K562 (cell line): ENCODE data around the gene DIPK1B. TPM values are rescaled to one million over a fixed set of nuclear protein-coding genes. Genes with fewer than 3 reads are reported as not detected.

ENCODE experiments used
- CBX1 ChIP-seq: sonication (generic); IDR thresholded peaks from 2 replicates; pipeline ENCODE4 v1.6.1; 2016; ENCODE audit warnings: antibody characterized with exemption, low read depth, mild to moderate bottlenecking
- COPS2 ChIP-seq: fragments of 450-650 bp; conservative IDR thresholded peaks from 2 replicates; pipeline ENCODE4 v1.6.1; 2016; ENCODE audit warnings: mild to moderate bottlenecking, moderate library complexity
- ELK3 ChIP-seq: fragments of 450-650 bp; formaldehyde crosslinking; IDR thresholded peaks from 2 replicates; pipeline ENCODE4 v1.4.0; 2020; ENCODE audit warnings: mild to moderate bottlenecking
- L3MBTL2 ChIP-seq: fragments of 450-650 bp; IDR thresholded peaks from 2 replicates; pipeline ENCODE4 v1.6.1; 2016; ENCODE audit warnings: mild to moderate bottlenecking, moderate library complexity
- PATZ1 ChIP-seq: fragments of 250-450 bp; sonication (Bioruptor Pico); IDR thresholded peaks from 2 replicates; pipeline ENCODE4 v1.5.0; 2020; ENCODE audit warnings: mild to moderate bottlenecking, borderline replicate concordance
- POLR2AphosphoS2 ChIP-seq: IDR thresholded peaks from 2 replicates; pipeline ENCODE4 v1.6.1; 2012; ENCODE audit warnings: low read length, improper control_type of control experiment
- POLR2G ChIP-seq: fragments of 200-400 bp; formaldehyde crosslinking; IDR thresholded peaks from 2 replicates; pipeline ENCODE4 v1.6.1; 2017; ENCODE audit warnings: low read depth, mild to moderate bottlenecking, antibody characterized with exemption, low read length, moderate library complexity
- POLR3G ChIP-seq: IDR thresholded peaks from 2 replicates; pipeline ENCODE4 v1.6.1; 2011; ENCODE audit not compliant: insufficient read length, insufficient replicate concordance; ENCODE audit errors: extremely low read depth
- RBM14 ChIP-seq: fragments of 200-400 bp; formaldehyde crosslinking; IDR thresholded peaks from 2 replicates; pipeline ENCODE4 v1.6.1; 2018; ENCODE audit warnings: low read depth, mild to moderate bottlenecking, low read length, moderate library complexity, borderline replicate concordance; ENCODE audit not compliant: insufficient read depth
- RBM22 ChIP-seq: fragments of 200-400 bp; formaldehyde crosslinking; IDR thresholded peaks from 2 replicates; pipeline ENCODE4 v1.6.1; 2018; ENCODE audit warnings: low read length, low read depth; ENCODE audit not compliant: poor library complexity, severe bottlenecking
- TAF15 ChIP-seq: fragments of 200-400 bp; formaldehyde crosslinking; IDR thresholded peaks from 2 replicates; pipeline ENCODE4 v1.6.1; 2017; ENCODE audit warnings: mild to moderate bottlenecking, low read depth, low read length, moderate library complexity
- TAF7 ChIP-seq: fragments of 450-650 bp; IDR thresholded peaks from 2 replicates; pipeline ENCODE4 v1.6.1; 2016; ENCODE audit warnings: missing genetic modification characterization, missing compliant biosample characterization
- TEAD4 ChIP-seq, 2 experiments: sonication (generic) in 1 of 2; formaldehyde crosslinking in 1 of 2; IDR thresholded peaks; 2 replicates each; pipeline versions ENCODE4 v1.6.1 to v1.8.0; 2012 to 2022; ENCODE audit warnings: borderline replicate concordance in 1 of 2, inconsistent platforms in 1 of 2, low read length in 1 of 2, mild to moderate bottlenecking in 1 of 2, missing genetic modification reagents in 1 of 2
- ZBTB7A ChIP-seq: IDR thresholded peaks from 2 replicates; pipeline ENCODE4 v1.6.1; 2011; ENCODE audit warnings: low read depth, mild to moderate bottlenecking, low read length, moderate library complexity, borderline replicate concordance; ENCODE audit not compliant: control insufficient read depth
- ZNF239 ChIP-seq: fragments of 250-450 bp; sonication (Bioruptor Pico); IDR thresholded peaks from 2 replicates; pipeline ENCODE4 v1.4.0; 2020; ENCODE audit warnings: mild to moderate bottlenecking
- ZNF695 ChIP-seq: fragments of 450-650 bp; formaldehyde crosslinking; IDR thresholded peaks from 2 replicates; pipeline ENCODE4 v1.4.0; 2020; ENCODE audit warnings: mild to moderate bottlenecking, moderate library complexity
- polyA plus RNA-seq, 8 experiments: library from polyadenylated mRNA; depleted of rRNA in 4 of 8; stranded (reverse) in 5 of 8; unstranded in 3 of 8; fragments of >200 nt; fragmentation: Nextera tagmentation in 2 of 8; fragmentation: Illumina TruSeq in 1 of 8; extraction: Ambion mirVana in 2 of 8; extraction: Trizol in 1 of 8; gene quantifications; 2 replicates each; pipeline versions ENCODE4 v1.2.1 to v1.2.3, GENCODE V29; 2011 to 2014; ENCODE audit warnings: inconsistent platforms in 1 of 8, missing spikeins in 1 of 8
- total RNA-seq, 7 experiments: library from RNA; depleted of rRNA in 6 of 7; stranded (reverse); fragments of >200 nt in 6 of 7; fragmentation: Illumina TruSeq in 2 of 7; extraction: Trizol in 2 of 7; gene quantifications; 2 replicates each; pipeline versions ENCODE4 v1.2.1 to v1.2.3, GENCODE V29; 2011 to 2021; ENCODE audit warnings: low replicate concordance in 1 of 7
- TF ChIP-seq, protein P1 (sequence below): sonication (generic); formaldehyde crosslinking; IDR thresholded peaks from 2 replicates; pipeline ENCODE4 v1.8.0; 2022; ENCODE audit warnings: missing genetic modification reagents, mild to moderate bottlenecking, borderline replicate concordance
- TF ChIP-seq, protein P2 (sequence below), 2 experiments: fragments of 250-450 bp in 1 of 2; fragments of 450-650 bp in 1 of 2; sonication (Bioruptor Pico) in 1 of 2; IDR thresholded peaks; 2 replicates each; pipeline versions ENCODE4 v1.6.1 to v1.8.0; 2016 to 2021; ENCODE audit warnings: mild to moderate bottlenecking in 2 of 2, moderate library complexity in 2 of 2, missing compliant biosample characterization in 1 of 2, missing genetic modification characterization in 1 of 2

DIPK1B gene
- total and polyA plus RNA-seq, 9 of the 15 experiments (the other 6 are each of a cell fraction or from before 2014, with no cell fraction given): 0.08 to 22.3 (median 5.9) TPM

- TF ChIP-seq PATZ1 (CRISPR knock-in tag): no peak
- TF ChIP-seq TAF15: peak; percentile 52; the same call in 1 of the 2 replicates
- no peak for TF ChIP-seq ELK3 (CRISPR knock-in tag)
- TF ChIP-seq COPS2: no peak
- TF ChIP-seq ZNF695 (CRISPR knock-in tag): no peak
- TF ChIP-seq RBM22: peak; percentile 41
- no peak for TF ChIP-seq POLR3G
- peak; percentile 52 for TF ChIP-seq POLR2G
- TF ChIP-seq TAF7: no peak
- TF ChIP-seq POLR2AphosphoS2: peak; percentile 6; the same call in 1 of the 2 replicates
- TF ChIP-seq CBX1: no peak
- peak; percentile 15; the same call in 1 of the 2 replicates for TF ChIP-seq ZBTB7A
- no peak for TF ChIP-seq RBM14
- no peak for TF ChIP-seq ZNF239 (CRISPR knock-in tag)
- TF ChIP-seq, protein P1, sequence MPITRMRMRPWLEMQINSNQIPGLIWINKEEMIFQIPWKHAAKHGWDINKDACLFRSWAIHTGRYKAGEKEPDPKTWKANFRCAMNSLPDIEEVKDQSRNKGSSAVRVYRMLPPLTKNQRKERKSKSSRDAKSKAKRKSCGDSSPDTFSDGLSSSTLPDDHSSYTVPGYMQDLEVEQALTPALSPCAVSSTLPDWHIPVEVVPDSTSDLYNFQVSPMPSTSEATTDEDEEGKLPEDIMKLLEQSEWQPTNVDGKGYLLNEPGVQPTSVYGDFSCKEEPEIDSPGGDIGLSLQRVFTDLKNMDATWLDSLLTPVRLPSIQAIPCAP (CRISPR knock-in tag): no peak
- no peak for TF ChIP-seq L3MBTL2
- no peak for TF ChIP-seq TEAD4 (IDR thresholded peaks at IDR 0.05; ENCODE audit: low read length)
- no peak for TF ChIP-seq TEAD4 (CRISPR knock-in tag; IDR thresholded peaks at IDR 0.05; ENCODE audit: borderline replicate concordance)
- TF ChIP-seq, protein P2, sequence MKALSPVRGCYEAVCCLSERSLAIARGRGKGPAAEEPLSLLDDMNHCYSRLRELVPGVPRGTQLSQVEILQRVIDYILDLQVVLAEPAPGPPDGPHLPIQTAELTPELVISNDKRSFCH (CRISPR knock-in tag; IDR thresholded peaks at IDR 0.05): no peak
- TF ChIP-seq, protein P2 (tag; IDR thresholded peaks at IDR 0.05): no peak
Measured at GRCh38 chr9:136721339-136722092, 9.1 kb downstream of the DIPK1B start (continued).
